ENCODE results near the gene PRKACB.
"Not testable (repeated sequence)": the region's sequence is repeated elsewhere in the genome, so short reads cannot be mapped to it uniquely, and the experiment has no call there.

PRKACB gene

GRCh38 chr1:84143796-84144565 is at the start of gene PRKACB:
PRKACB (plus strand) TSS chr1:84144271; CDS start chr1:84144362, 91 bp downstream.
- no peak for DNase-seq

- no peak for DNase-seq
Measured at GRCh38 chr1:84095308-84095707, 48.8 kb upstream of the PRKACB start.

- DNase-seq, result no peak
Measured at GRCh38 chr1:84096176-84096575, 47.9 kb upstream of the PRKACB start.

GRCh38 chr1:84101204-84101603 is 42.9 kb upstream of the PRKACB start:
- DNase-seq, result no peak

GRCh38 chr1:84103197-84103992 is 40.7 kb upstream of the PRKACB start:
- no peak for DNase-seq

- not testable (repeated sequence) for DNase-seq
Measured at GRCh38 chr1:84107538-84107937, 36.5 kb upstream of the PRKACB start.

- no peak for DNase-seq
Measured at GRCh38 chr1:84107955-84108354, 36.1 kb upstream of the PRKACB start.

GRCh38 chr1:84108900-84109578 is 35.0 kb upstream of the PRKACB start:
- no peak for DNase-seq

GRCh38 chr1:84110629-84111028 is 33.4 kb upstream of the PRKACB start:
- DNase-seq, result no peak

- no peak for DNase-seq
Measured at GRCh38 chr1:84116558-84116957, 27.5 kb upstream of the PRKACB start.

- DNase-seq, result no peak
Measured at GRCh38 chr1:84117868-84118267, 26.2 kb upstream of the PRKACB start.

- no peak for DNase-seq
Measured at GRCh38 chr1:84121360-84121759, 22.7 kb upstream of the PRKACB start.

GRCh38 chr1:84122780-84123382 is 21.2 kb upstream of the PRKACB start:
- peak; percentile 77 for DNase-seq

GRCh38 chr1:84133479-84133878 is 10.6 kb upstream of the PRKACB start:
- no peak for DNase-seq

GRCh38 chr1:84135341-84135740 is 8.7 kb upstream of the PRKACB start:
- no peak for DNase-seq

- no peak for DNase-seq
Measured at GRCh38 chr1:84141182-84142003, 2.7 kb upstream of the PRKACB start.

GRCh38 chr1:84145068-84145467 is 997 bp downstream of the PRKACB start:
- DNase-seq, result no peak

- DNase-seq, result no peak
Measured at GRCh38 chr1:84146411-84147032, 2.5 kb downstream of the PRKACB start.

GRCh38 chr1:84148758-84149157 is 4.7 kb downstream of the PRKACB start:
- no peak for DNase-seq

- DNase-seq, result no peak
Measured at GRCh38 chr1:84152649-84153056, 8.6 kb downstream of the PRKACB start.

GRCh38 chr1:84155517-84155916 is 11.4 kb downstream of the PRKACB start:
- no peak for DNase-seq

- no peak for DNase-seq
Measured at GRCh38 chr1:84156210-84156621, 12.1 kb downstream of the PRKACB start.

Data from activated effector memory CD4-positive, alpha-beta T cell treated with anti-CD3 and anti-CD28 coated beads, Interleukin-2, amount 50 U/mL, for 16 hours (primary cell).